Panc1 (cell line): ENCODE measurements around the gene WSCD1. TPM values are rescaled to one million over a fixed set of nuclear protein-coding genes. Genes with fewer than 3 reads are reported as not detected.

Source experiments
- ATAC-seq: fragments of 200-7000 bp; cut with Tn5 transposase; 2 replicates; pipeline ENCODE4 v1.9.1; 2020; ENCODE audit warnings: mild to moderate bottlenecking, moderate library complexity
- BruUV-seq: library from RNA; stranded (reverse); fragments of 400-500 nt; replicated peaks from 2 replicates; lab custom pipeline; 2021; lab: Mats Ljungman, UMichigan
- CTCF ChIA-PET: fragments of 300-600 bp; sonication (Branson Sonifier 250); formaldehyde crosslinking; loops from one replicate; lab custom pipeline; 2022; ENCODE audit warnings: antibody characterized with exemption; lab: Charles Lee
- POLR2A ChIA-PET: fragments of 300-600 bp; sonication (Branson Sonifier 250); formaldehyde crosslinking; loops from one replicate; lab custom pipeline; 2022; ENCODE audit warnings: antibody characterized with exemption; lab: Charles Lee
- DNase-seq: peaks from one replicate; pipeline ENCODE4 v3.0.0-alpha.2; 2010; ENCODE audit warnings: low read depth, low spot score
- H3K27ac ChIP-seq: 2 replicates; pipeline ENCODE4 v1.5.1; 2011; ENCODE audit warnings: mild to moderate bottlenecking, low read length, inconsistent platforms
- H3K27me3 ChIP-seq: fragments of 200-500 bp; sonication (Bioruptor generic); 2 replicates; pipeline ENCODE4 v1.6.0; 2014; ENCODE audit warnings: low read length, inconsistent platforms; ENCODE audit not compliant: control insufficient read depth, insufficient read depth
- H3K36me3 ChIP-seq: fragments of 200-500 bp; sonication (Bioruptor generic); 2 replicates; pipeline ENCODE4 v1.5.1; 2014; ENCODE audit warnings: inconsistent platforms, mild to moderate bottlenecking, low read length, moderate library complexity; ENCODE audit not compliant: control insufficient read depth, insufficient read depth
- H3K4me1 ChIP-seq: 2 replicates; pipeline ENCODE4 v1.5.1; 2011; ENCODE audit warnings: inconsistent platforms, mild to moderate bottlenecking, low read length, moderate library complexity; ENCODE audit not compliant: control insufficient read depth, insufficient read depth
- H3K4me3 ChIP-seq, 2 experiments: 2 replicates each; pipeline ENCODE4 v1.5.1; 2011 to 2012; ENCODE audit warnings: low read depth in 2 of 2, low read length in 2 of 2, mild to moderate bottlenecking in 2 of 2, inconsistent platforms in 1 of 2, moderate library complexity in 1 of 2
- H3K9me3 ChIP-seq: fragments of 200-500 bp; sonication (Bioruptor generic); 2 replicates; pipeline ENCODE4 v1.5.1; 2014; ENCODE audit warnings: low read depth, mild to moderate bottlenecking, inconsistent platforms, low read length, moderate library complexity; ENCODE audit not compliant: control insufficient read depth, insufficient read depth
- CTCF ChIP-seq: fragments of 450-650 bp; IDR thresholded peaks from 2 replicates; pipeline ENCODE4 v1.5.1; 2017; ENCODE audit warnings: mild to moderate bottlenecking
- POLR2AphosphoS5 ChIP-seq: IDR thresholded peaks from 2 replicates; pipeline ENCODE4 v1.6.1; 2012; ENCODE audit warnings: mild to moderate bottlenecking, low read depth, low read length, moderate library complexity
- REST ChIP-seq, 2 experiments: IDR thresholded peaks; 2 replicates each; pipeline ENCODE4 v1.6.1; 2011 to 2012; ENCODE audit warnings: low read depth in 2 of 2, control low read depth in 1 of 2, low read length in 1 of 2, mild to moderate bottlenecking in 1 of 2, moderate library complexity in 1 of 2; ENCODE audit not compliant: insufficient read depth in 1 of 2
- SIN3A ChIP-seq: IDR thresholded peaks from 2 replicates; pipeline ENCODE4 v1.6.1; 2012; ENCODE audit warnings: low read depth, mild to moderate bottlenecking, low read length, moderate library complexity, borderline replicate concordance; ENCODE audit not compliant: insufficient read depth
- TCF7L2 ChIP-seq: IDR thresholded peaks from 2 replicates; pipeline ENCODE4 v1.6.1; 2011; ENCODE audit warnings: mild to moderate bottlenecking, low read depth, low read length, inconsistent platforms
- in situ Hi-C: cut with HindIII; loops from 2 replicates; pipeline ENCODE4 v1.10.0; 2016; ENCODE audit warnings: low sequenced_read_pairs, low pct_unique_long_range_greater_than_20kb
- intact Hi-C: fragments of 100-400 bp; cut with micrococcal nuclease; formaldehyde crosslinking; loops from one replicate; pipeline ENCODE4 v1.10.0; 2022; ENCODE audit not compliant: unreplicated experiment
- total RNA-seq: library from RNA; stranded (reverse); gene quantifications from one replicate; pipeline ENCODE4 v1.2.1, GENCODE V29; 2021; ENCODE audit not compliant: unreplicated experiment

Gene WSCD1
- total RNA-seq, 1 experiment from 2014 or later = 0.74 TPM

DNA sequence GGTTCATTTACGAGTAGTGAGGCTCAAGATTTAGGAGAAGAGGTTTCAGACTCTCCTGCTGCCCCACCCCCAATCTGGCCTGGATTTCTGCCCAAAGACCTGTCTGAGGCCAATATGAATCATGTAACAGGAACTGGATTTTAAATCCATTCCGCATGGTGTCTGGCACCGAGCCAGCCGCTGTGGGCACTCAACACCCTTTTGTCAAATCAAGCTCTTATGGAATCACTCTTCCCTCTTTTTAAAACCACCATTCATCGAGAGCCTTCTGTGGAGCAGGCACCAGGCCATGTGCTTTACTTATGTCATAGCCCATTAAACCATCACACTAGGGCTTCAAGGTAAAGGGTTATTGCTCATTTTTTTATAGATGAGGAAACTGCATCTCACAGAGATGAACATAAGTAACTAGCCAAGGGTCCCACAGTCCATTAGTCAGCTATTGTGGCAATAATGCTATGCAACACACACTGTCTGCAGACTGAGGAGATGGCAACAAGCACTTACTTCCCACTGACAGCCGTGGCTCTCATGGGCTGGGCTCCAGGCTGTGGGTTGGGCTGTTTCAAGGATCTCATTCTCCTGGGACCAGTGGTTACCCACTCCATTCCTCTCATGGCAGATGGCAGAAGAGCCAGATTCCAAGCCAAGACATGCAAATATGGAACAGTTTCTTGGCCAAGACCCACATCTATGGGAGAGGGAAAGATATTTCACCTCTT is 93.6 kb downstream of the WSCD1 start:
- intact Hi-C loops (no loop called here), in situ Hi-C loops (no loop called here)
- H3K36me3 ChIP-seq = no peaks in the 10 kb centered on the region
- no peaks in the 10 kb centered on the region for H3K9me3 ChIP-seq
- ChIA-PET POLR2A (no interaction called here), CTCF (no interaction called here)
- H3K27me3 ChIP-seq = no peaks in the 10 kb centered on the region; the same call in 1 of the 2 replicates
- BruUV-seq = no TSS peak
- no peak overlapping the region for H3K27ac ChIP-seq
- no peak overlapping the region for H3K4me3 ChIP-seq
- TF ChIP-seq SIN3A = no peak
- TF ChIP-seq POLR2AphosphoS5 = no peak
- no peak for TF ChIP-seq CTCF
- no peak for TF ChIP-seq REST (IDR thresholded peaks at IDR 0.05; ENCODE audit: insufficient read depth in 1 of 2, low read depth in 2 of 2, low read length in 1 of 2)
- TF ChIP-seq TCF7L2 = no peak
- no peak for ATAC-seq
- no peaks in the 10 kb centered on the region for H3K4me1 ChIP-seq
- DNase-seq = no peak

DNA sequence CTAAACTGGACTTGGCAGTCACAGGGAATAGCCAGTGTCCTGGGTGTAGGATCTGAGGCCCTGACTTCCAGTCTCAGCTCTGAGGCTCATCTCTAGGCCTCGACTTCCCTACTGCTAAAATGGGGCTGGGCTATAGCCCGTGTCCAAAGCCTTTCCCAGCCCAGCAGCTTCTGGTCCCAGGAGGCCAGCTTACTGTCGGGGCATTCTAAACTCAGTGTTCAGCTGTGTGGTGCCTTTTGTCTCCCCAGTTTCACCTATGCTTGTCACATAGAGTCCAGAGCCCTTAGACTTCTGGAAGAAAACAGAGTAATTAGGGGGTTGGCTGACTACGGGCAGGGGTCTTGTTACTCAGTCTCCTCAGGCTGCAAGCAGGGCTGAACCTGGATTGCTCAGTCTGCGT is 94.8 kb downstream of the WSCD1 start:
- no peak overlapping the region for H3K27ac ChIP-seq
- ATAC-seq = no peak
- intact Hi-C loops = no loop called here
- TF ChIP-seq POLR2AphosphoS5 = no peak
- no peak for TF ChIP-seq SIN3A
- TF ChIP-seq REST (IDR thresholded peaks at IDR 0.05; ENCODE audit: insufficient read depth in 1 of 2, low read depth in 2 of 2, low read length in 1 of 2) = no peak
- no peak for TF ChIP-seq CTCF
- no peaks in the 10 kb centered on the region for H3K9me3 ChIP-seq
- ChIA-PET POLR2A (no interaction called here), CTCF (no interaction called here)
- no TSS peak for BruUV-seq
- DNase-seq = no peak
- H3K4me1 ChIP-seq = no peaks in the 10 kb centered on the region
- no peaks in the 10 kb centered on the region; the same call in 1 of the 2 replicates for H3K27me3 ChIP-seq
- in situ Hi-C loops = no loop called here
- H3K4me3 ChIP-seq = no peak overlapping the region
- H3K36me3 ChIP-seq = no peaks in the 10 kb centered on the region
